Neural cell (in vitro differentiated cells): ENCODE measurements around the gene TNFSF15. TPM values are rescaled to one million over a fixed set of nuclear protein-coding genes. Genes with fewer than 3 reads are reported as not detected.

Experiments
- H2AFZ ChIP-seq: fragments of 200-600, 300-800 bp; sonication (generic), shearing (Covaris generic); 2 replicates; pipeline ENCODE4 v1.6.0; 2014; ENCODE audit warnings: low read depth, mild to moderate bottlenecking, antibody characterized with exemption, low read length, moderate library complexity
- H3F3A ChIP-seq: fragments of 200-600 bp; shearing (Covaris generic); 2 replicates; pipeline ENCODE4 v1.6.1; 2016; ENCODE audit warnings: mild to moderate bottlenecking, moderate library complexity, mixed read lengths, antibody characterized with exemption, low read length; ENCODE audit not compliant: insufficient read depth, poor library complexity, severe bottlenecking
- H3K27ac ChIP-seq: fragments of 200-600, 300-800 bp; sonication (generic), shearing (Covaris generic); 2 replicates; pipeline ENCODE4 v1.5.1; 2014; ENCODE audit warnings: mild to moderate bottlenecking, low read length, moderate library complexity
- H3K27me3 ChIP-seq: fragments of 300-800, 200-600 bp; sonication (generic), shearing (Covaris generic); 2 replicates; pipeline ENCODE4 v1.6.0; 2014; ENCODE audit warnings: mild to moderate bottlenecking, low read depth, low read length, moderate library complexity; ENCODE audit not compliant: insufficient read depth
- H3K36me3 ChIP-seq: fragments of 300-800, 200-600 bp; sonication (generic), shearing (Covaris generic); 2 replicates; pipeline ENCODE4 v1.5.1; 2014; ENCODE audit warnings: mild to moderate bottlenecking, antibody characterized with exemption, low read length, moderate library complexity; ENCODE audit not compliant: insufficient read depth
- H3K4me2 ChIP-seq: fragments of 300-800, 200-600 bp; sonication (generic), shearing (Covaris generic); 2 replicates; pipeline ENCODE4 v1.6.0; 2014; ENCODE audit warnings: mild to moderate bottlenecking, low read length
- H3K4me3 ChIP-seq: fragments of 300-800, 200-600 bp; sonication (generic), shearing (Covaris generic); 2 replicates; pipeline ENCODE4 v1.5.1; 2014; ENCODE audit warnings: mild to moderate bottlenecking, low read length, moderate library complexity
- H3K79me2 ChIP-seq: fragments of 200-600 bp; shearing (Covaris generic); replicated peaks from 2 replicates; pipeline ENCODE4 v1.6.0; 2014; ENCODE audit warnings: mild to moderate bottlenecking, low read length, moderate library complexity; ENCODE audit not compliant: insufficient read depth
- H3K9ac ChIP-seq: fragments of 300-800, 200-600 bp; sonication (generic), shearing (Covaris generic); 2 replicates; pipeline ENCODE4 v1.6.1; 2016; ENCODE audit warnings: mild to moderate bottlenecking, low read length, mixed read lengths
- H3K9me2 ChIP-seq: fragments of 200-600 bp; shearing (Covaris generic); 2 replicates; pipeline ENCODE4 v1.6.1; 2016; ENCODE audit warnings: mild to moderate bottlenecking, low read length, mixed read lengths; ENCODE audit not compliant: insufficient read depth
- H3K9me3 ChIP-seq: fragments of 200-600, 300-800 bp; sonication (generic), shearing (Covaris generic); 2 replicates; pipeline ENCODE4 v1.6.1; 2016; ENCODE audit warnings: mild to moderate bottlenecking, mixed run types, low read length, moderate library complexity, mixed read lengths
- H4K20me1 ChIP-seq: fragments of 200-600 bp; shearing (Covaris generic); 2 replicates; pipeline ENCODE4 v1.6.1; 2016; ENCODE audit warnings: mild to moderate bottlenecking, mixed run types; ENCODE audit not compliant: insufficient read depth
- EP300 ChIP-seq: fragments of 450-650 bp; conservative IDR thresholded peaks from 2 replicates; pipeline ENCODE4 v1.6.1; 2014; ENCODE audit warnings: antibody characterized with exemption, mild to moderate bottlenecking, moderate library complexity; ENCODE audit not compliant: poor library complexity, severe bottlenecking
- EZH2 ChIP-seq: fragments of 200-600, 300-800 bp; shearing (Covaris generic), sonication (generic); IDR thresholded peaks from 2 replicates; pipeline ENCODE4 v1.6.1; 2014; ENCODE audit warnings: antibody characterized with exemption, low read length, borderline replicate concordance, mild to moderate bottlenecking; ENCODE audit not compliant: insufficient read depth, poor library complexity, severe bottlenecking
- MXI1 ChIP-seq: fragments of 450-650 bp; conservative IDR thresholded peaks from 2 replicates; pipeline ENCODE4 v1.6.1; 2014; ENCODE audit warnings: antibody characterized with exemption, mild to moderate bottlenecking; ENCODE audit not compliant: poor library complexity, severe bottlenecking
- POLR2AphosphoS5 ChIP-seq: IDR thresholded peaks from 2 replicates; pipeline ENCODE4 v1.6.1; 2012
- RAD21 ChIP-seq: fragments of 450-650 bp; conservative IDR thresholded peaks from 2 replicates; pipeline ENCODE4 v1.6.1; 2014; ENCODE audit warnings: antibody characterized with exemption, mild to moderate bottlenecking, moderate library complexity
- SMC3 ChIP-seq: fragments of 450-650 bp; conservative IDR thresholded peaks from 2 replicates; pipeline ENCODE4 v1.6.1; 2014; ENCODE audit warnings: antibody characterized with exemption, mild to moderate bottlenecking, moderate library complexity; ENCODE audit not compliant: poor library complexity
- TAF1 ChIP-seq: IDR thresholded peaks from 2 replicates; pipeline ENCODE4 v1.6.1; 2012; ENCODE audit warnings: low read depth
- polyA plus RNA-seq: library from polyadenylated mRNA; depleted of rRNA; stranded (reverse); fragments of >200 nt; gene quantifications from 2 replicates; pipeline ENCODE4 v1.2.3, GENCODE V29; 2014
- TF ChIP-seq, protein P1 (sequence below): IDR thresholded peaks from 2 replicates; pipeline ENCODE4 v1.6.1; 2012; ENCODE audit warnings: borderline replicate concordance
- TF ChIP-seq, protein P2 (sequence below): fragments of 450-650 bp; IDR thresholded peaks from 2 replicates; pipeline ENCODE4 v1.5.1; 2014; ENCODE audit warnings: antibody characterized with exemption, mild to moderate bottlenecking, moderate library complexity; ENCODE audit not compliant: poor library complexity, severe bottlenecking

The TNFSF15 gene
- polyA plus RNA-seq, 1 donor from 2014 or later, result not detected

DNA sequence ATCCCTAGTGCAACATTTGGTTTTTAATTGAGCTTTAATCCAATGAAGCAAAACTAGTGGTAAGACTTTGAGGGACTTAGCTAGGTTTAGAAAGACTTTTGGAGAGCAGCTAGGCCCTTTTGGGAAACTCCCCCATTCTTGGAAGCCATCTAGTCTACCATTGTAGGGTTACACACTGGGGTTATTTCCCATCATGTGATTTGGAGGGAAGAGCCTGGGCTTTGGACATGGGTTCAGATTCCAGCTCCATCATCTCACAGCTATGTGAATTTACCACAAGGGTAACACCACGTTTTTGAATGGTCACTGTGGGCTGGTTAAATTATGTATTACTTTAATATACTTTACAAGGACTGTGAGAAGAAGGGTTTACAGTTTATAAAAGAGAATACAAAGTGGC is 18.3 kb upstream of the TNFSF15 start:
- H2AFZ ChIP-seq, result no peak overlapping the region
- H3F3A ChIP-seq, result no peaks in the 10 kb centered on the region
- H3K4me3 ChIP-seq, result no peak overlapping the region
- no peaks in the 10 kb centered on the region for H3K9me2 ChIP-seq
- H3K9ac ChIP-seq, result no peak overlapping the region
- TF ChIP-seq, protein P1, sequence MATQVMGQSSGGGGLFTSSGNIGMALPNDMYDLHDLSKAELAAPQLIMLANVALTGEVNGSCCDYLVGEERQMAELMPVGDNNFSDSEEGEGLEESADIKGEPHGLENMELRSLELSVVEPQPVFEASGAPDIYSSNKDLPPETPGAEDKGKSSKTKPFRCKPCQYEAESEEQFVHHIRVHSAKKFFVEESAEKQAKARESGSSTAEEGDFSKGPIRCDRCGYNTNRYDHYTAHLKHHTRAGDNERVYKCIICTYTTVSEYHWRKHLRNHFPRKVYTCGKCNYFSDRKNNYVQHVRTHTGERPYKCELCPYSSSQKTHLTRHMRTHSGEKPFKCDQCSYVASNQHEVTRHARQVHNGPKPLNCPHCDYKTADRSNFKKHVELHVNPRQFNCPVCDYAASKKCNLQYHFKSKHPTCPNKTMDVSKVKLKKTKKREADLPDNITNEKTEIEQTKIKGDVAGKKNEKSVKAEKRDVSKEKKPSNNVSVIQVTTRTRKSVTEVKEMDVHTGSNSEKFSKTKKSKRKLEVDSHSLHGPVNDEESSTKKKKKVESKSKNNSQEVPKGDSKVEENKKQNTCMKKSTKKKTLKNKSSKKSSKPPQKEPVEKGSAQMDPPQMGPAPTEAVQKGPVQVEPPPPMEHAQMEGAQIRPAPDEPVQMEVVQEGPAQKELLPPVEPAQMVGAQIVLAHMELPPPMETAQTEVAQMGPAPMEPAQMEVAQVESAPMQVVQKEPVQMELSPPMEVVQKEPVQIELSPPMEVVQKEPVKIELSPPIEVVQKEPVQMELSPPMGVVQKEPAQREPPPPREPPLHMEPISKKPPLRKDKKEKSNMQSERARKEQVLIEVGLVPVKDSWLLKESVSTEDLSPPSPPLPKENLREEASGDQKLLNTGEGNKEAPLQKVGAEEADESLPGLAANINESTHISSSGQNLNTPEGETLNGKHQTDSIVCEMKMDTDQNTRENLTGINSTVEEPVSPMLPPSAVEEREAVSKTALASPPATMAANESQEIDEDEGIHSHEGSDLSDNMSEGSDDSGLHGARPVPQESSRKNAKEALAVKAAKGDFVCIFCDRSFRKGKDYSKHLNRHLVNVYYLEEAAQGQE, result no peak
- TF ChIP-seq EZH2 (no peak), EP300 (no peak), RAD21 (no peak), MXI1 (no peak), POLR2AphosphoS5 (no peak), SMC3 (no peak), TAF1 (no peak)
- TF ChIP-seq, protein P2, sequence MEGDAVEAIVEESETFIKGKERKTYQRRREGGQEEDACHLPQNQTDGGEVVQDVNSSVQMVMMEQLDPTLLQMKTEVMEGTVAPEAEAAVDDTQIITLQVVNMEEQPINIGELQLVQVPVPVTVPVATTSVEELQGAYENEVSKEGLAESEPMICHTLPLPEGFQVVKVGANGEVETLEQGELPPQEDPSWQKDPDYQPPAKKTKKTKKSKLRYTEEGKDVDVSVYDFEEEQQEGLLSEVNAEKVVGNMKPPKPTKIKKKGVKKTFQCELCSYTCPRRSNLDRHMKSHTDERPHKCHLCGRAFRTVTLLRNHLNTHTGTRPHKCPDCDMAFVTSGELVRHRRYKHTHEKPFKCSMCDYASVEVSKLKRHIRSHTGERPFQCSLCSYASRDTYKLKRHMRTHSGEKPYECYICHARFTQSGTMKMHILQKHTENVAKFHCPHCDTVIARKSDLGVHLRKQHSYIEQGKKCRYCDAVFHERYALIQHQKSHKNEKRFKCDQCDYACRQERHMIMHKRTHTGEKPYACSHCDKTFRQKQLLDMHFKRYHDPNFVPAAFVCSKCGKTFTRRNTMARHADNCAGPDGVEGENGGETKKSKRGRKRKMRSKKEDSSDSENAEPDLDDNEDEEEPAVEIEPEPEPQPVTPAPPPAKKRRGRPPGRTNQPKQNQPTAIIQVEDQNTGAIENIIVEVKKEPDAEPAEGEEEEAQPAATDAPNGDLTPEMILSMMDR, result no peak
- H3K27ac ChIP-seq, result no peak overlapping the region
- H4K20me1 ChIP-seq, result no peaks in the 10 kb centered on the region
- no peaks in the 10 kb centered on the region for H3K36me3 ChIP-seq
- no peak overlapping the region for H3K4me2 ChIP-seq
- H3K27me3 ChIP-seq, result no peaks in the 10 kb centered on the region
- H3K79me2 ChIP-seq, result no peaks in the 10 kb centered on the region
- no peaks in the 10 kb centered on the region for H3K9me3 ChIP-seq

DNA sequence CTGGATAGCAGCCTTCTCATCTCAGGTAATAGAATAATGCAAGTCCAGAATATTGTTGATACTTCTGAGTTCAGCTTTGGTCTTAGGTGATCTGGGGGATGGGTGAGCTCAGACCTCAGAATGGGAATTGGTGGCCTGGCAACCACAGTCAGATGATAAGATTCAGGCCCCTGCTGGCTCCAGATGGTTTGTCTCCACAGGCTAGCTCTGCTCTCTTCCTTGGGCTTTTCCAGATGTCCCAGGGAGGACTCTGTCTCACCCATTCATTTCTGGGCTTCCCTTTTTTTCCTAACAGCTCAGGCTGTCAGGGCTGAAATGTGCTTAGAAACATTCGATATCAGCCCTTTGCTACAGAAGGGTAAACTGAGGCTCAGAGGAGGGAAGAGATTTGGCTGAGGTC is 17.6 kb upstream of the TNFSF15 start:
- H3K9me2 ChIP-seq, result no peaks in the 10 kb centered on the region
- H3F3A ChIP-seq, result no peaks in the 10 kb centered on the region
- no peak overlapping the region for H3K4me3 ChIP-seq
- H3K27me3 ChIP-seq, result no peaks in the 10 kb centered on the region
- H4K20me1 ChIP-seq, result no peaks in the 10 kb centered on the region
- TF ChIP-seq SMC3 (no peak), EP300 (no peak), POLR2AphosphoS5 (no peak), EZH2 (no peak), RAD21 (no peak), TAF1 (no peak), MXI1 (no peak)
- TF ChIP-seq, protein P2, result no peak
- TF ChIP-seq, protein P1, result no peak
- no peak overlapping the region for H3K9ac ChIP-seq
- no peak overlapping the region for H3K4me2 ChIP-seq
- H2AFZ ChIP-seq, result no peak overlapping the region
- H3K36me3 ChIP-seq, result no peaks in the 10 kb centered on the region
- H3K79me2 ChIP-seq, result no peaks in the 10 kb centered on the region
- no peaks in the 10 kb centered on the region for H3K9me3 ChIP-seq
- no peak overlapping the region for H3K27ac ChIP-seq
